ENCODE measurements around the gene ETV1.

Gene ETV1

GRCh38 chr7:13986208-13986607 lies 3.3 kb downstream of the ETV1 start:
- no peak for DNase-seq (ENCODE audit: low spot score)

- DNase-seq (ENCODE audit: low spot score): no peak
These were observed 4.4 kb downstream of the ETV1 start for GRCh38 chr7:13984831-13985685.

- no peak for DNase-seq (ENCODE audit: low spot score)
These were observed 5.4 kb downstream of the ETV1 start for GRCh38 chr7:13984061-13984460.

- no peak for DNase-seq (ENCODE audit: low spot score)
These were observed 6.4 kb downstream of the ETV1 start for GRCh38 chr7:13982940-13983677.

GRCh38 chr7:13981070-13981469 lies 8.4 kb downstream of the ETV1 start:
- no peak for DNase-seq (ENCODE audit: low spot score)

- DNase-seq (ENCODE audit: low spot score): no peak
These were observed 9.0 kb downstream of the ETV1 start for GRCh38 chr7:13980474-13980873.

- no peak for DNase-seq (ENCODE audit: low spot score)
These were observed 9.6 kb downstream of the ETV1 start for GRCh38 chr7:13979671-13980435.

GRCh38 chr7:13976594-13976993 lies 12.9 kb downstream of the ETV1 start:
- no peak for DNase-seq (ENCODE audit: low spot score)

GRCh38 chr7:13965077-13965476 lies 24.4 kb downstream of the ETV1 start:
- DNase-seq (ENCODE audit: low spot score): no peak

GRCh38 chr7:13963925-13964324 lies 25.5 kb downstream of the ETV1 start:
- no peak for DNase-seq (ENCODE audit: low spot score)

- no peak for DNase-seq (ENCODE audit: low spot score)
These were observed 34.0 kb downstream of the ETV1 start for GRCh38 chr7:13955494-13955893.

GRCh38 chr7:13953368-13953767 lies 36.1 kb downstream of the ETV1 start:
- no peak for DNase-seq (ENCODE audit: low spot score)

- DNase-seq (ENCODE audit: low spot score): no peak
These were observed 36.5 kb downstream of the ETV1 start for GRCh38 chr7:13952921-13953320.

GRCh38 chr7:13949939-13950338 lies 39.5 kb downstream of the ETV1 start:
- DNase-seq (ENCODE audit: low spot score): no peak

- no peak for DNase-seq (ENCODE audit: low spot score)
These were observed 40.0 kb downstream of the ETV1 start for GRCh38 chr7:13949445-13949844.

GRCh38 chr7:13948019-13948801 lies 41.3 kb downstream of the ETV1 start:
- no peak for DNase-seq (ENCODE audit: low spot score)

- no peak for DNase-seq (ENCODE audit: low spot score)
These were observed 41.9 kb downstream of the ETV1 start for GRCh38 chr7:13947535-13947934.

- no peak for DNase-seq (ENCODE audit: low spot score)
These were observed 43.3 kb downstream of the ETV1 start for GRCh38 chr7:13946181-13946580.

- no peak for DNase-seq (ENCODE audit: low spot score)
These were observed 43.8 kb downstream of the ETV1 start for GRCh38 chr7:13945670-13946069.

GRCh38 chr7:13933536-13933935 lies 55.9 kb downstream of the ETV1 start:
- no peak for DNase-seq (ENCODE audit: low spot score)

GRCh38 chr7:13933091-13933490 lies 56.4 kb downstream of the ETV1 start:
- DNase-seq (ENCODE audit: low spot score): no peak

GRCh38 chr7:13932131-13932530 lies 57.3 kb downstream of the ETV1 start:
- no peak for DNase-seq (ENCODE audit: low spot score)

All from D341Med (cell line).